Ramos (cell line): Measurements from ENCODE around the gene NDUFS6.

Experiments
- in situ Hi-C: fragments of 300-500 bp; cut with MboI; formaldehyde crosslinking; loops from one replicate; pipeline ENCODE4 v1.14.3; 2022; ENCODE audit warnings: low sequenced_read_pairs; ENCODE audit not compliant: unreplicated experiment

NDUFS6 gene

DNA sequence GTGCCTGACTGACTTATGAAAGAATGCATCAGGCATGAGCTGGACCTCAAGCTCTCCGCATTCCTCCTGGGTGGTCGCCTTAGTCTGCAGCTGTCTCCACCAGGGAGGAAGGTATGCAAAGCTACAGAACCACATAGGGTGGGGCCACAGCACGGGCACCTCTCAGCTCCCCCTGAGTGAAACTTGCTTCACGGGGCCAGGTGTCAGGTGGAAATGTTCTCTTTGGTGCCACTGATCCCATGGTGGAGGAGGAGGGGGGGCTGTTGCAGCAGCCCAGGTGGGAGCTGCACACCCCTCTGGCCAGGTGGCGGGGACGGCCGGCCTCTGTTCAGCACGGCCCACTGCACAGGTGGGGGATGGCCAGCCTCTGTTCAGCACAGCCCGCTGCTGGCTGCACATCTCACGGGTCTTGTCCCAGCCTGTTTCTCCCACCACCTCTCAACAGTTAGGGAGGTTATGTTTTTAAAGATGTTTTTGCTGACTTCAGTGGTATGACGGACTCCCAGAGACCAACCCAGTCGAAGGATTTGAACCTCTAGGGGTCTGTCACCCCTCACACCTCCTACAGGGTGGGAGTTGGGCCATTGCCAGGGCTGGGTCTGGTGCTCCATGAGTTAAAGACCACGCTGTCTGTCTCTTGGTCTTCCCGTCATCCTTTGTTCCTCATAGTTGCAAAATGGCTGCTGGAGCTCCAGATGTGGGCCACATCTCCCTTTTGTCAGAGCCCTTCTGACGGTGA lies 35.9 kb upstream of the NDUFS6 start:
- in situ Hi-C loops = no loop called here

DNA sequence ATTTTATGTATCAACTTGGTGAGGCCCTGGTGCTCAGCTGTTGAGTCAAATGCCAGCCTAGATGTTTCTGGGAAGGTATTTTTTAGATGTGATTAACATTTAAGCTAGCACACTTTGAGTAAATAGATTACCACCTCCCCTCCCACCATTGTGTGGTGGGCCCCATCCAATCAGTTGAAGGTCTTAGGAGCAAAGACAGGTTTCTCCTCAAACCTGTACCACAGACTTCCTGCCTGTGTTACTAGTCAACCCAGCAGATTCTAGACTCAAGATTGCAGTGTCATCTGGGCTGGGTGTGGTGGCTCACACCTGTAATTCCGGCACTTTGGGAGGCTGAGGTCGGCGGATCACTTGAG lies 35.3 kb upstream of the NDUFS6 start:
- in situ Hi-C loops = no loop called here

DNA sequence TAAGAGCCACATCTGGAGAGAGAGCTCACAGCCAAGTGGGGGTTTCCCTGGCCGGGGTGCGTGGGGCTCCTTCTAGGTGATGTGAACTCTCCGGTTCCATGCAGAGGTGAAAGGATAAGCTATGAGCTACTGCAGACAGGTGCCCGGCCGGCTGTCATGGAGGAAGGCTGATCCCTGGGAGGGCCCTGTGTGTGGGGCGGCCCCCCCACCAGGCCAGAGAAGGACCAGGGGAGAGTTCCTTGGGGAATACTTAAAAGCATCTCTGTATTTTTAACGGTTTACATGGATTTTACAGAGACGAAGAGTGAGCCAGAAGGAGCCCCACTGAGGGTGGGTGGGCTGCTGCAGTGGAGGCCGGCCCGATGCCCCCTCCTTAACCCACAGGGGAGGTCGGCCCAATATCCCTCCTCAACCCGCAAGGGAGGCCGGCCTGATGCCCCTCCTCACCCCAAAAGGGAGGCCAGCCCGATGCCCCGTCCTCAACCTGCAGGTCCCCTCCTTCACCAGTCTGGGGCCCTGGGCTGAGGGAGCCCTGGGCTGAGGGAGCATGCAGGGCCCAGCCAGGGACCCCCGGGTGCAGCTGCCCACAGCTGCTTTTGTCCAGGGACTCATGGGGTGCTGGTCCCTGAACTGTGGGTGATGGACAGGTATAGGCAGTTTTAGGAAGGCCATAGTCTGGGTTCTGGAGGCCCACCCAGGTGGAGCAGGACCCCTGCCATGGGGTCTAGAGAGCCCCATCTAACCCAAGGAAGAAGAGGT lies 33.5 kb upstream of the NDUFS6 start:
- in situ Hi-C loops = no loop called here

DNA sequence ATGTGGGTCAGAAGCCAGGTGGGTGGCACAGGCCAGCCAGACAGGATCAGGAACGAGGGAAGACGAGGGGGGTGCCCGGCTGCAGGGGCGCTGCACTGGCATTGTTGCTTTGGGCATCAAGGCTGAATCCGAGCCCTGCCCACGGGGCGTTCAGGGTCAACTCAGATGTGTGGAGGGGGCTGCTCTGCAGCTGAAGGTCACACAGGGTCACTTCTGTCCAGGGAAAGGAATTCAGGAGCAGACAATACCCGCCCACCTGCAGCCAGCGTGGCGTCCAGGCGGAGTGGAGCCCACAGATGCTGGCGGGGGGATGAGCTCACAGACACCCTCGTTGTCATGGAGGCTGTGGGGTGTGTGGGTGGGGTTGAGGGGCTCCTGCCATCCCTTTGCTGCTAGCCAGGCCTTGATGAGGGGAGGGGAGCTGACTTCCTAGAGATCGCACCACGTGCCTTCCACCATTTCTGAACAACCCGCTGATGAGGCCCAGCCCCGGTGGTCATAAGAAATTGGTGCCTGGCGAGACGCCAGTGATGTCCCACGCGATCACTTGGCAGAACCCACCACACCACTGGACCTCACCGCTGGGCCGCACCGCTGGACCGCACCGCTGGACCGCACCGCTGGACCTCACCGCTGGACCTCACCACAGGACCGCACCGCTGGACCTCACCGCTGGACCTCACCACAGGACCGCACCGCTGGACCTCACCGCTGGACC lies 32.8 kb upstream of the NDUFS6 start:
- in situ Hi-C loops = no loop called here

DNA sequence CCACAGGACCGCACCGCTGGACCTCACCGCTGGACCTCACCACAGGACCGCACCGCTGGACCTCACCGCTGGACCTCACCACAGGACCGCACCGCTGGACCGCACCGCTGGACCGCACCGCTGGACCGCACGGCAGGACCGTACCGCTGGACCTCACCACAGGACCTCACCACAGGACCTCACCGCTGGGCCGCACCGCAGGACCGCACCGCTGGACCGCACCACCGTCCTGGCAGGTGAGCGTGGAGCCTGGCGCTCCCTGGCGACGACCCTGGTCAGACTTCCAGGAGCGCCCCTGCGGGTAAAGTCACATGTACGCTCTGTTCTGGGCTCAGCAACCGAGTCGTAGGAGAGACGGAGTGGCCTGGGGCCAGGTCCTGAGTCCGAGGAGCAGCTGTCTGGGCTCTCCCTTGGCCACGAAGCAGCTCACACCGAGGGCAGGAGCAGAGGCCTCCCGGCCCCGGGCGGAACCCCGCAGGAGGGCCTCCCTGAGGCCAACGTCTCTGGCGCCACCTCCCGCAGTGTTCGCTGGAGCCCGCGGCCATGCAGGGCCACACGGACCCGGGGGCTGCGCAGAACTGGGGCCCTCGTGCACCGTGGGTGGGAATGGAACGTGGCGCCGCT lies 32.1 kb upstream of the NDUFS6 start:
- in situ Hi-C loops = no loop called here

- in situ Hi-C loops = no loop called here
Observed at GRCh38 chr5:1769752-1770442, 31.3 kb upstream of the NDUFS6 start.

DNA sequence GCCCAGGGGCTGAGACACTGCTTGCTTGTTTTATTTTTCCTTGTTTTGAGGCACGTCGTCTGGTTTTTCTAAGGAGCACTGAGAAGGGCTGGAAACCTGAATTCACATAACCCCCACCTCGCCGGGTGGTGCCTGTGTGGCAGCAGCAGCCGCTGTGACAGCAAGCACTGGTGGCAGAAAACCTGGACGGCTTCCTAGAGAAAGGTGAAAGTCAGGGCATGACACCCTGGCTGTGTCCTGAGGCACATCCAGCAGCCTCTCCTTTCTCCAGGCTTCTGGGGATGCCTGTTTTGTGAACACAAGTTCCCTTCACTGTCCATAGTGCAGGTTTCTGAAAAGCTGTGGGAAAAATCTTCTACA lies 30.8 kb upstream of the NDUFS6 start:
- in situ Hi-C loops = no loop called here

- in situ Hi-C loops = no loop called here
Observed at GRCh38 chr5:1771149-1772065, 29.8 kb upstream of the NDUFS6 start.

DNA sequence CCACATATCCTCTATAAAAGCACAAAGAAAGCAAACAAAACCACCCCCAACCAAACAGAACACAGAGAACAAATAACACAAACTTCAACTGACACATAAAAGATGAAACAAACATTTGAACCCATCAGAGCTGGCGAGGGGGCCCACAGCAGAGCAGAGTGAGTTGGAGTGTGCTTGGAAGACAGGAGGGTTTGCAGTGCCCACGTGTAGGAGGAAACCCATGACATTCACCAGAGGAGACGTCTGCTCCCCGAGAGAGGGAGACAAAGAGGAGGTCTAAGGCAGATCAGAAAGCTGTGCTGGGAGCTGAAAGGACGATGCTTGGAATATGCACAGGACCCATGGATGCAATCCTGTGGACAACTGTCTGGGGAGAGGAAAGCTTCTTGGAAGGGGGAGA lies 28.6 kb upstream of the NDUFS6 start:
- in situ Hi-C loops = no loop called here

- in situ Hi-C loops = loop anchor here (25.0 kb wide), 1 partner anchor 465 kb away; no protein-coding TSS in a partner anchor
Observed at GRCh38 chr5:1776831-1777230, 24.4 kb upstream of the NDUFS6 start.

GRCh38 chr5:1777281-1778137 lies 23.7 kb upstream of the NDUFS6 start:
- in situ Hi-C loops = loop anchor here (25.0 kb wide), 1 partner anchor 465 kb away; no protein-coding TSS in a partner anchor

DNA sequence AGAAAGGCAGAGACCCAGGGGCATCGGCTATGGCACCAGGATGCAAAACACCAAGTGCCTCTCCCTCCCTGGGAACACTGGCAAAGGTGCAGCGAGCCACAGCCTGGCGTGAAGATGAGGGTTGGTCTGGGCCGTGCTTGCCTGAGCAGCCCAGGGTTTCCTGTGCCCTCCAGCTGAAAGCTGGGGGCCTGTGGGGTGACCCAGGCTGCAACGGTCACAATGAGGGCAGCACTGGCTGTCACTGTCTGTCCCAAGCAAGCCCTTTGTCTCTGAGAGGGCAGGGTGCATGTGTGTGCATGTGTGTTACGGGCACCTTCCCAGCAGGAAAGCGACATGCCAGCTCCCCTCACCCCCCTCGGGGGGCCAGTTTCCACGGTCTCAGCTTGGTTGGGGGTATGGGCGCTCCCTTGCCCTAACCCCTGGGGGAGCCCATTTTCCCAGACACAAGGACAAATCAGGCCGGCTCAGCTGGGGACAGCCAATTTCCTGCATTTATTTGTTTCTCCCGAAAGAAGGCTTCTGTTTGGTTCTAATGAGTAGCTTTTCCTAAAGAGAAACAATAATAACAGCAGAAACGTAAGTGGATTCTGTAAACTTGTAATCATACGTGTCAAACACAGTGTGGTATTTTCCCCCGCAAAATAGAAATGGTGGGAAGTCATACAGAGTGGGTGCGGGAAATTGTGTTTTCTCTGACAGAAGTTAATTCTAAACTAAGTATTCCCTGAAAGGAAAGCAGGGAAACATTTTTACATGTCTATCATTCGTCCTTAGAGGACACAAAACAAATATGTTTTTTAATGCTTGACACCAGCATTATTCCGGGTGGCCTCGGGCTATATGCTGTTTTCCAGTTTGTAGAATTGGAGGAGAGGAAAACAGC lies 22.8 kb upstream of the NDUFS6 start:
- in situ Hi-C loops = loop anchor here (25.0 kb wide), 1 partner anchor 466 kb away; no protein-coding TSS in a partner anchor

GRCh38 chr5:1779021-1779680 lies 22.1 kb upstream of the NDUFS6 start:
- in situ Hi-C loops = loop anchor here (25.0 kb wide), 1 partner anchor 467 kb away; no protein-coding TSS in a partner anchor

GRCh38 chr5:1779782-1780613 lies 21.2 kb upstream of the NDUFS6 start:
- in situ Hi-C loops = loop anchor here (25.0 kb wide), 1 partner anchor 468 kb away; no protein-coding TSS in a partner anchor

GRCh38 chr5:1780614-1780930 lies 20.6 kb upstream of the NDUFS6 start:
- in situ Hi-C loops = loop anchor here (25.0 kb wide), 1 partner anchor 468 kb away; no protein-coding TSS in a partner anchor

DNA sequence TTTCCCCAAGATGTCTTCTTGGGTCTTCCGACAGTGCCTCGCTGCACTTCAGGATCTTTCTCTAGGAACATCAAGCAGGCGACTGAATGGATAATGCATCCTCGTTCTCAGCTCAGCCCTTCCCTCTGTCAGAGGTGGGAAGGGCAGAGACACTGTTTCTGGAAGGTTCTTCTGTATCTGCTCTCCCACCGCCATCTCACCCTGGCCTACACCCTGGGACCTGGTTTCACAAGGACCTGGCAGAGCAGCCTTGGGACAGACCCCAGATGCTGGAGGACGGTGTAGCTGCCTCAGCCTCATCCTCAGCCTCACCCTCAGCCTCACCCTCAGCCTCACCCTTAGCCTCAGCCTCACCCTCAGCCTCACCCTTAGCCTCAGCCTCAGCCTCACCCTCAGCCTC lies 20.1 kb upstream of the NDUFS6 start:
- in situ Hi-C loops = loop anchor here (25.0 kb wide), 1 partner anchor 469 kb away; no protein-coding TSS in a partner anchor
